Measurements from ENCODE around the gene MRPL34.

- TF ChIP-seq, protein P1, sequence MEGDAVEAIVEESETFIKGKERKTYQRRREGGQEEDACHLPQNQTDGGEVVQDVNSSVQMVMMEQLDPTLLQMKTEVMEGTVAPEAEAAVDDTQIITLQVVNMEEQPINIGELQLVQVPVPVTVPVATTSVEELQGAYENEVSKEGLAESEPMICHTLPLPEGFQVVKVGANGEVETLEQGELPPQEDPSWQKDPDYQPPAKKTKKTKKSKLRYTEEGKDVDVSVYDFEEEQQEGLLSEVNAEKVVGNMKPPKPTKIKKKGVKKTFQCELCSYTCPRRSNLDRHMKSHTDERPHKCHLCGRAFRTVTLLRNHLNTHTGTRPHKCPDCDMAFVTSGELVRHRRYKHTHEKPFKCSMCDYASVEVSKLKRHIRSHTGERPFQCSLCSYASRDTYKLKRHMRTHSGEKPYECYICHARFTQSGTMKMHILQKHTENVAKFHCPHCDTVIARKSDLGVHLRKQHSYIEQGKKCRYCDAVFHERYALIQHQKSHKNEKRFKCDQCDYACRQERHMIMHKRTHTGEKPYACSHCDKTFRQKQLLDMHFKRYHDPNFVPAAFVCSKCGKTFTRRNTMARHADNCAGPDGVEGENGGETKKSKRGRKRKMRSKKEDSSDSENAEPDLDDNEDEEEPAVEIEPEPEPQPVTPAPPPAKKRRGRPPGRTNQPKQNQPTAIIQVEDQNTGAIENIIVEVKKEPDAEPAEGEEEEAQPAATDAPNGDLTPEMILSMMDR (conservative IDR thresholded peaks at IDR 0.05 in 1 of 2, IDR thresholded peaks at IDR 0.05 in 1 of 2; ENCODE audit: extremely low read depth in 1 of 2, insufficient read depth in 1 of 2, low read depth in 1 of 2, low read length in 2 of 2): no peak
- no peak for TF ChIP-seq EZH2 (IDR thresholded peaks at IDR 0.05; ENCODE audit: borderline replicate concordance, low read length)
Measured at GRCh38 chr19:17319473-17320238, 14.0 kb downstream of the MRPL34 start.

All from mammary epithelial cell (primary cell).